HL-60 (cell line): ENCODE measurements around the gene CYS1.

Experiments
- DNase-seq, 2 experiments: peaks; one replicate each; pipeline ENCODE4 v3.0.0-alpha.2; 2010 to 2020; ENCODE audit warnings: low read depth in 1 of 2, low spot score in 1 of 2
- H3K27ac ChIP-seq: fragments of 250-450 bp; sonication (Bioruptor Pico); replicated peaks from 2 replicates; pipeline ENCODE4 v1.5.1; 2020; ENCODE audit warnings: mild to moderate bottlenecking, moderate library complexity
- H3K27me3 ChIP-seq: fragments of 250-450 bp; sonication (Bioruptor Pico); 2 replicates; pipeline ENCODE4 v1.5.1; 2021; ENCODE audit warnings: mild to moderate bottlenecking, moderate library complexity; ENCODE audit not compliant: insufficient read depth, poor library complexity, severe bottlenecking
- H3K4me3 ChIP-seq: replicated peaks from 2 replicates; pipeline ENCODE4 v1.5.1; 2011; ENCODE audit warnings: mild to moderate bottlenecking, control low read depth, low read length; ENCODE audit not compliant: insufficient read depth
- GABPA ChIP-seq: IDR thresholded peaks from 2 replicates; pipeline ENCODE4 v1.6.1; 2012; ENCODE audit warnings: low read depth
- POLR2AphosphoS5 ChIP-seq: IDR thresholded peaks from 2 replicates; pipeline ENCODE4 v1.6.1; 2012; ENCODE audit warnings: low read depth
- SPI1 ChIP-seq: IDR thresholded peaks from 2 replicates; pipeline ENCODE4 v1.6.1; 2012; ENCODE audit warnings: low read depth, mild to moderate bottlenecking, borderline replicate concordance
- TF ChIP-seq, protein P1 (sequence below): IDR thresholded peaks from one replicate; pipeline ENCODE4 v1.5.1; 2011; ENCODE audit warnings: low read length, control low read depth, inconsistent platforms; ENCODE audit not compliant: insufficient read depth
- TF ChIP-seq, protein P2 (sequence below): IDR thresholded peaks from 2 replicates; pipeline ENCODE4 v1.6.1; 2012; ENCODE audit warnings: low read depth; ENCODE audit not compliant: insufficient replicate concordance

Gene CYS1

DNA sequence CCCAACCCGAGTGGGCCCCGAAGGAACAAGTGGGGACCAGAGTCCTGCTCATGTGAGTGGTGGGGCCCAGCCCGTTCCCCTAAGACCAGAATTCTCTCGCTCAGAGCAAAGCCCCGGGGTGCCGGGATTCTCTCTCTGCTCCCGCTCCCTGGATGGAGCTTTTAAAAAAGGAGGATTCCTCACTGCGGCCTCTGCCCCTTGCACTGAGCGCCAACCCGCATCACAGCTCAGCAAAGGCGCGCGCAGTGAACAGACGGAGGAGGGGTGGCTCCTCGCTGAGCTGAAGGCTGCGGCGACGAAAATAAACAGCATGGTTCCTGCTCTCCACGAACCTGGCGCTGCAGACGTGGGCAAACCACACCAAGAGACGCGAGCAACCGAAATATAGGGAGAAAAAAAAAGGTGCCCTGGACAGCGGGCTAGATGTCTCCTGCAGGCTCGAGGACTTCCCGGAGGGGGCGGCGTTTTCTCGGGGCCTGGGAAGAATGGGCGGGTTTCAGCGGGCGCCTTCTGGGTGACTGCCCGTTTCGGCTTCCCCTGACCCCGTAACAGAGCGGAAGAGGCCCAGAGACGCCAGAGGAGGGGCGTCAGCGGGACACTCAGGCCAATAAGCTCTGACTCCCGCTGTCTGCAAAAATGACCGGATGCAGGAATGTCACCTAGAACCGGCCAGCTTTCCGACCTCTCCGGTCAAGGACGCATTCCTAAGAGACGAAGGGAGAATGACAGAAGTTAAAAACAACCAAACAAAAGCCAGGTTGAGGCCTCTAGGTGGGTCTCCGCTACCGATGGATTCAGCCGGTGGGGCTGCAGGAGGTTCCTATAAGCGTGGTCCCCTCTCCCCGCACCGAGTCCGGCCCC lies 37.7 kb downstream of the CYS1 start:
- H3K4me3 ChIP-seq = no peak overlapping the region
- peaks cover 3% of the 10 kb centered on the region for H3K27me3 ChIP-seq
- H3K27ac ChIP-seq = no peak overlapping the region
- DNase-seq = no peak
- TF ChIP-seq POLR2AphosphoS5 (no peak), GABPA (no peak), SPI1 (no peak)
- TF ChIP-seq, protein P1, sequence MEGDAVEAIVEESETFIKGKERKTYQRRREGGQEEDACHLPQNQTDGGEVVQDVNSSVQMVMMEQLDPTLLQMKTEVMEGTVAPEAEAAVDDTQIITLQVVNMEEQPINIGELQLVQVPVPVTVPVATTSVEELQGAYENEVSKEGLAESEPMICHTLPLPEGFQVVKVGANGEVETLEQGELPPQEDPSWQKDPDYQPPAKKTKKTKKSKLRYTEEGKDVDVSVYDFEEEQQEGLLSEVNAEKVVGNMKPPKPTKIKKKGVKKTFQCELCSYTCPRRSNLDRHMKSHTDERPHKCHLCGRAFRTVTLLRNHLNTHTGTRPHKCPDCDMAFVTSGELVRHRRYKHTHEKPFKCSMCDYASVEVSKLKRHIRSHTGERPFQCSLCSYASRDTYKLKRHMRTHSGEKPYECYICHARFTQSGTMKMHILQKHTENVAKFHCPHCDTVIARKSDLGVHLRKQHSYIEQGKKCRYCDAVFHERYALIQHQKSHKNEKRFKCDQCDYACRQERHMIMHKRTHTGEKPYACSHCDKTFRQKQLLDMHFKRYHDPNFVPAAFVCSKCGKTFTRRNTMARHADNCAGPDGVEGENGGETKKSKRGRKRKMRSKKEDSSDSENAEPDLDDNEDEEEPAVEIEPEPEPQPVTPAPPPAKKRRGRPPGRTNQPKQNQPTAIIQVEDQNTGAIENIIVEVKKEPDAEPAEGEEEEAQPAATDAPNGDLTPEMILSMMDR = no peak
- TF ChIP-seq, protein P2, sequence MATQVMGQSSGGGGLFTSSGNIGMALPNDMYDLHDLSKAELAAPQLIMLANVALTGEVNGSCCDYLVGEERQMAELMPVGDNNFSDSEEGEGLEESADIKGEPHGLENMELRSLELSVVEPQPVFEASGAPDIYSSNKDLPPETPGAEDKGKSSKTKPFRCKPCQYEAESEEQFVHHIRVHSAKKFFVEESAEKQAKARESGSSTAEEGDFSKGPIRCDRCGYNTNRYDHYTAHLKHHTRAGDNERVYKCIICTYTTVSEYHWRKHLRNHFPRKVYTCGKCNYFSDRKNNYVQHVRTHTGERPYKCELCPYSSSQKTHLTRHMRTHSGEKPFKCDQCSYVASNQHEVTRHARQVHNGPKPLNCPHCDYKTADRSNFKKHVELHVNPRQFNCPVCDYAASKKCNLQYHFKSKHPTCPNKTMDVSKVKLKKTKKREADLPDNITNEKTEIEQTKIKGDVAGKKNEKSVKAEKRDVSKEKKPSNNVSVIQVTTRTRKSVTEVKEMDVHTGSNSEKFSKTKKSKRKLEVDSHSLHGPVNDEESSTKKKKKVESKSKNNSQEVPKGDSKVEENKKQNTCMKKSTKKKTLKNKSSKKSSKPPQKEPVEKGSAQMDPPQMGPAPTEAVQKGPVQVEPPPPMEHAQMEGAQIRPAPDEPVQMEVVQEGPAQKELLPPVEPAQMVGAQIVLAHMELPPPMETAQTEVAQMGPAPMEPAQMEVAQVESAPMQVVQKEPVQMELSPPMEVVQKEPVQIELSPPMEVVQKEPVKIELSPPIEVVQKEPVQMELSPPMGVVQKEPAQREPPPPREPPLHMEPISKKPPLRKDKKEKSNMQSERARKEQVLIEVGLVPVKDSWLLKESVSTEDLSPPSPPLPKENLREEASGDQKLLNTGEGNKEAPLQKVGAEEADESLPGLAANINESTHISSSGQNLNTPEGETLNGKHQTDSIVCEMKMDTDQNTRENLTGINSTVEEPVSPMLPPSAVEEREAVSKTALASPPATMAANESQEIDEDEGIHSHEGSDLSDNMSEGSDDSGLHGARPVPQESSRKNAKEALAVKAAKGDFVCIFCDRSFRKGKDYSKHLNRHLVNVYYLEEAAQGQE = no peak

DNA sequence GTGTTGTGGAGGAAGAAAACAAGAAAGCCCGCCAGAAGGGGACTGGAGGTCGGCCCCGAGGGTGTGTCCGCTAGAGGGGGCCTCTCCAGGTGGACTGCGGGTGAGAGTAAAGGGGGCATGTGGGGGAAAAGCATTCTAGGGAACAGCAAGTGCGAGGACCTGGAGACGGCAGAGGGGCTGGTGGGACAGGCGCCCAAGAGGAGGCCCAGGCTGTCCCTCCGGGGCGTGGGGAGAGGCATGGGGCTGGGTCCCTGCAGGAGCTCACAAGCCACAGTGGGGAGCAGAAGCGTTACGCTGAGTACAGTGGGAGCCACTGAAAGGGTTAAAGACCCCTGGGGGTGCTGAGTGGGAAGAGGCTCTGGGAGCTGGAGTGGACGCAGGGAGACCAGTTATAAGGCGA lies 38.5 kb downstream of the CYS1 start:
- no peak overlapping the region for H3K4me3 ChIP-seq
- DNase-seq = no peak
- TF ChIP-seq SPI1 = no peak
- no peak for TF ChIP-seq GABPA
- TF ChIP-seq, protein P2 = no peak
- TF ChIP-seq, protein P1 = no peak
- no peak for TF ChIP-seq POLR2AphosphoS5
- H3K27me3 ChIP-seq = peaks cover 3% of the 10 kb centered on the region
- H3K27ac ChIP-seq = no peak overlapping the region

DNA sequence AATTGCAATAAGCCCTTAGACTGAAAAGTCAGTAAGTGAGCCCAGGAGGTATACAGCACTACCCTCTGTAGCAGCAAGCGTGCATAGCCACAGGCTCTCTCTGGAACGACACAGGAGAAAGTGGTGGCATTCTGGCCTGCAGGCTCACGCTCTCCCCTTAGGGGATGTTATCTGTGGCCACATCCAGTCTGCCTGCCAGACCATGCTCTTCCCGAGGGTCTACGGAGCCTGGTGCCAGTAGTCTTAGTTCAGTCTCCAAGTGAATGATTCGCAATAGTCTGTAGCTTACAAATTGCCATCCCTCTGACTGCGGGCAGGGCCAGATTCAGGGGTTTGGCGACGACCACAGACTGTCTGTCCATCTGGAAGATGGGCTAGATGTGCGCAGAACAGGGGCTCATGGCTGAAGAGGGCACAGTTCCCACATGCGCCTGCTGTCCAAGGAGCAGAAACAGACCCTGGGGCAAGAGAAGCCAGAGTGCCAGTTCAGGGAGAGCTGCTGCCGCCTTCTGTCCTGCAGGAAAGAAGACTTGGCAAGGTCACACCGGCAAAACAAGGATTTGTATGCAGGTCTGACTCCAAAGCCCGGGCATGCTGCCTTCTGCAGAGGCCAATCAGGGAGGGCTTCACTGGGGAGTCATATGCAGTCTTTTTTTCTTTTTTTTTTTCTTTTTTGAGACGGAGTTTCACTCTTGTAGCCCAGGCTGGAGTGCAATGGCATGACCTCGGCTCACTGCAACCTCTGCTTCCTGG lies 40.4 kb downstream of the CYS1 start:
- TF ChIP-seq, protein P2 = no peak
- no peak for TF ChIP-seq SPI1
- TF ChIP-seq, protein P1 = no peak
- no peak for TF ChIP-seq GABPA
- no peak for TF ChIP-seq POLR2AphosphoS5
- Histone ChIP-seq H3K27me3 (peaks cover 3% of the 10 kb centered on the region), H3K27ac (no peak overlapping the region), H3K4me3 (no peak overlapping the region)
- no peak for DNase-seq
